SU-DHL-6 (cell line): Measurements from ENCODE around the gene CENPU.

ENCODE experiments used
- EZH2phosphoT487 ChIP-seq: fragments of 200-600 bp; sonication (generic), shearing (Covaris generic); conservative IDR thresholded peaks from 2 replicates; pipeline ENCODE4 v1.6.1; 2018; ENCODE audit warnings: mild to moderate bottlenecking, antibody characterized with exemption, low read length, moderate library complexity, mixed read lengths
- TF ChIP-seq, protein P1 (sequence below): fragments of 200-600 bp; sonication (generic); IDR thresholded peaks from one replicate; pipeline ENCODE4 v1.5.1; 2017; ENCODE audit warnings: antibody characterized with exemption, mild to moderate bottlenecking, low read length, moderate library complexity; ENCODE audit not compliant: insufficient read depth, poor library complexity, severe bottlenecking

DNA sequence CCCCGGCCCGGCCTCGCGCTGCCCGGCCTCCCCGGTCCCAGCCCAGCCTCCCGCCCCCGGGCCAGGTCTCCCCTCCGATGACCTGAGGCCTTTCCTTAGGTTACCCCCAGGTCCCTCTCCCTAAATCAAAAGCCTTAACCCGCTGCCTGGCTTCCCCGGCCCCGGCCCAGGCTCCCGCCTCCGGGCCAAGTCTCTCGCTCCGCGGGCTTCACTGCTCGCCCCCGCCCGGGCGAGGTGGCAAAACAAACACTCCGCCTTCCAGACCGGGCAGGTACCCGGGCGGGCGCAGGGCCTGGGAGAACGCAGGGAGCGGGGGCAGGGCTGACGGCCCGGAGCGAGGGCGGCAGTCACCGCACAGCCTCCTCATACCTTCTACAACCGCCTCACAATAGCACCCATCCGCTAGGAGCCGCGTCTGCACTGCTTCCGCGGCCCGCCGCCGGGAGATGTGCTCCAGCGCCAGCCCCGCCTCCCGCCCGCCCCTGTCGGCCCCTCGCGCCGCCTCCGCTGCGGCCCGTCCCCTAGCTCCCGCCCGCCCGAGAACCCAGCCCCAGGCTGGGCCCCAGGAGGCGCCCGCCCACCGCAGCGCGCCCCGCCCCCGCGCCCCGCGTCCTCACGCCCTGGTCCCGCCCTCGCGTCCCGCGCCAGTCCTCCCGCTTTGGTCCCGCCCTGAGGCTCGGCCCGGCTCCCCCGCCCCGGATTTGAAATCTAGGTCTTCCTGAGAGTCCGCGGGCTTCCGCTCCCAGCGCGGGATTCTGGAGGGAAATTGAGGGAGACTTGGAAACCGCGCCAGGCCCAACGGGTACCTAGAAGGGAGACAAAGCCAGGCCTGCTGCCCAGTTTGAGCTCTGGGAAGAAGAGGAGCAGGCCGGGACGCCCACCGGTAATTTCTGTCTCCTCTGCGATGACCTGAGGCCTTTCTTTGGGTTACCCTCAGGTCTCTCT is 84.6 kb downstream of the CENPU start, which contains the start of the genes CASP3 and PRIMPOL:
- TF ChIP-seq, protein P1, sequence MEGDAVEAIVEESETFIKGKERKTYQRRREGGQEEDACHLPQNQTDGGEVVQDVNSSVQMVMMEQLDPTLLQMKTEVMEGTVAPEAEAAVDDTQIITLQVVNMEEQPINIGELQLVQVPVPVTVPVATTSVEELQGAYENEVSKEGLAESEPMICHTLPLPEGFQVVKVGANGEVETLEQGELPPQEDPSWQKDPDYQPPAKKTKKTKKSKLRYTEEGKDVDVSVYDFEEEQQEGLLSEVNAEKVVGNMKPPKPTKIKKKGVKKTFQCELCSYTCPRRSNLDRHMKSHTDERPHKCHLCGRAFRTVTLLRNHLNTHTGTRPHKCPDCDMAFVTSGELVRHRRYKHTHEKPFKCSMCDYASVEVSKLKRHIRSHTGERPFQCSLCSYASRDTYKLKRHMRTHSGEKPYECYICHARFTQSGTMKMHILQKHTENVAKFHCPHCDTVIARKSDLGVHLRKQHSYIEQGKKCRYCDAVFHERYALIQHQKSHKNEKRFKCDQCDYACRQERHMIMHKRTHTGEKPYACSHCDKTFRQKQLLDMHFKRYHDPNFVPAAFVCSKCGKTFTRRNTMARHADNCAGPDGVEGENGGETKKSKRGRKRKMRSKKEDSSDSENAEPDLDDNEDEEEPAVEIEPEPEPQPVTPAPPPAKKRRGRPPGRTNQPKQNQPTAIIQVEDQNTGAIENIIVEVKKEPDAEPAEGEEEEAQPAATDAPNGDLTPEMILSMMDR, result no peak
- no peak for TF ChIP-seq EZH2phosphoT487
